ENCODE data around the gene DYNLL2.

- TF ChIP-seq ZNF8 (CRISPR knock-in tag; IDR thresholded peaks at IDR 0.05) (no peak), PATZ1 (CRISPR knock-in tag; IDR thresholded peaks at IDR 0.05; ENCODE audit: borderline replicate concordance) (no peak), ZFP3 (CRISPR knock-in tag; IDR thresholded peaks at IDR 0.05) (no peak), ZNF565 (CRISPR knock-in tag; conservative IDR thresholded peaks at IDR 0.05; ENCODE audit: low read depth) (no peak), CREB5 (CRISPR knock-in tag; IDR thresholded peaks at IDR 0.05; ENCODE audit: low read depth) (no peak), SNAI2 (CRISPR knock-in tag; IDR thresholded peaks at IDR 0.05) (no peak)
Measured at GRCh38 chr17:58144801-58145200, 61.6 kb downstream of the DYNLL2 start.
